HepG2 (cell line): Measurements from ENCODE around the gene LSM10. TPM values are rescaled to one million over a fixed set of nuclear protein-coding genes. Genes with fewer than 3 reads are reported as not detected.
A peak's percentile ranks its signal among the peaks of the same experiment; 100 is the strongest.

Experiments
- HHEX ChIP-seq: IDR thresholded peaks from 2 replicates; pipeline ENCODE4 v1.6.1; 2016; ENCODE audit warnings: control low read depth
- MAZ ChIP-seq, 2 experiments: sonication (generic) in 1 of 2; formaldehyde crosslinking in 1 of 2; IDR thresholded peaks; 2 replicates each; pipeline versions ENCODE4 v1.5.0 to v1.6.1; 2012 to 2020; ENCODE audit warnings: low read depth in 2 of 2, mild to moderate bottlenecking in 2 of 2, borderline replicate concordance in 1 of 2, improper control_type of control experiment in 1 of 2, low read length in 1 of 2, missing genetic modification reagents in 1 of 2, moderate library complexity in 1 of 2
- MTA1 ChIP-seq: sonication (generic); formaldehyde crosslinking; IDR thresholded peaks from 2 replicates; pipeline ENCODE4 v1.4.0; 2020; ENCODE audit warnings: missing genetic modification reagents, mild to moderate bottlenecking, borderline replicate concordance
- MXI1 ChIP-seq: IDR thresholded peaks from 3 replicates; pipeline ENCODE4 v1.6.1; 2012; ENCODE audit warnings: low read depth, low read length, inconsistent platforms, borderline replicate concordance
- NCOA1 ChIP-seq: sonication (generic); formaldehyde crosslinking; IDR thresholded peaks from 2 replicates; pipeline ENCODE4 v1.9.0; 2021; ENCODE audit warnings: missing genetic modification reagents
- NFYB ChIP-seq: sonication (generic); formaldehyde crosslinking; IDR thresholded peaks from 2 replicates; pipeline ENCODE4 v1.4.0; 2020; ENCODE audit warnings: missing genetic modification reagents
- RNF219 ChIP-seq: sonication (generic); formaldehyde crosslinking; IDR thresholded peaks from 2 replicates; pipeline ENCODE4 v1.5.0; 2020; ENCODE audit warnings: mild to moderate bottlenecking, missing genetic modification reagents
- SIN3A ChIP-seq: IDR thresholded peaks from 2 replicates; pipeline ENCODE4 v1.6.1; 2011; ENCODE audit warnings: low read depth, mild to moderate bottlenecking, control low read depth, low read length, borderline replicate concordance
- SNAPC2 ChIP-seq: sonication (generic); formaldehyde crosslinking; IDR thresholded peaks from 2 replicates; pipeline ENCODE4 v1.8.1; 2022; ENCODE audit warnings: mild to moderate bottlenecking, missing genetic modification reagents
- TBL1XR1 ChIP-seq: fragments of 150-350 bp; IDR thresholded peaks from 2 replicates; pipeline ENCODE4 v1.6.1; 2014; ENCODE audit warnings: borderline replicate concordance, low read length; ENCODE audit not compliant: partially characterized antibody
- TFDP2 ChIP-seq: sonication (generic); formaldehyde crosslinking; IDR thresholded peaks from 2 replicates; pipeline ENCODE4 v1.4.0; 2020; ENCODE audit warnings: missing genetic modification reagents
- XRCC5 ChIP-seq: fragments of 200-400 bp; formaldehyde crosslinking; optimal IDR thresholded peaks from 2 replicates; pipeline ENCODE3; 2017; ENCODE audit warnings: mild to moderate bottlenecking, low read length
- ZBED4 ChIP-seq: sonication (generic); formaldehyde crosslinking; IDR thresholded peaks from 2 replicates; pipeline ENCODE4 v1.4.0; 2020; ENCODE audit warnings: missing genetic modification reagents, borderline replicate concordance
- ZNF12 ChIP-seq: sonication (generic); formaldehyde crosslinking; IDR thresholded peaks from 2 replicates; pipeline ENCODE4 v1.5.0; 2020; ENCODE audit warnings: missing genetic modification reagents
- ZNF207 ChIP-seq: fragments of 450-650 bp; IDR thresholded peaks from 2 replicates; pipeline ENCODE4 v1.6.1; 2016; ENCODE audit warnings: antibody characterized with exemption, borderline replicate concordance
- ZNF501 ChIP-seq: sonication (generic); formaldehyde crosslinking; IDR thresholded peaks from 2 replicates; pipeline ENCODE4 v1.5.1; 2020; ENCODE audit warnings: mild to moderate bottlenecking, moderate library complexity, missing genetic modification reagents
- ZNF572 ChIP-seq: sonication (generic); formaldehyde crosslinking; IDR thresholded peaks from 2 replicates; pipeline ENCODE4 v1.5.1; 2020; ENCODE audit warnings: mild to moderate bottlenecking, missing genetic modification reagents
- ZNF891 ChIP-seq: sonication (generic); formaldehyde crosslinking; IDR thresholded peaks from 2 replicates; pipeline ENCODE4 v1.5.0; 2020; ENCODE audit warnings: mild to moderate bottlenecking, missing genetic modification reagents
- polyA plus RNA-seq, 8 experiments: library from polyadenylated mRNA; depleted of rRNA in 3 of 8; stranded (reverse) in 7 of 8; unstranded in 1 of 8; fragments of >200 nt; fragmentation: Illumina TruSeq in 4 of 8; extraction: Trizol in 4 of 8; gene quantifications; 2 replicates each; pipeline versions ENCODE4 v1.2.1 to v1.2.3, GENCODE V29; 2011 to 2016; ENCODE audit warnings: low read depth in 4 of 8, missing spikeins in 1 of 8, mixed read lengths in 1 of 8; ENCODE audit not compliant: insufficient read depth in 1 of 8
- total RNA-seq, 5 experiments: library from RNA; depleted of rRNA; stranded (reverse); fragments of >200 nt; fragmentation: Illumina TruSeq; extraction: Trizol; gene quantifications; 2 replicates each; pipeline ENCODE4 v1.2.3, GENCODE V29; 2016; ENCODE audit warnings: low read depth in 1 of 5
- TF ChIP-seq, protein P1 (sequence below): sonication (generic); formaldehyde crosslinking; IDR thresholded peaks from 2 replicates; pipeline ENCODE4 v1.4.0; 2020; ENCODE audit warnings: mild to moderate bottlenecking, missing genetic modification reagents

Gene LSM10
- total and polyA plus RNA-seq, 2 of the 13 experiments (the other 11 are each of a cell fraction or from before 2014, with no cell fraction given) = 14.0 to 52.0 TPM

DNA sequence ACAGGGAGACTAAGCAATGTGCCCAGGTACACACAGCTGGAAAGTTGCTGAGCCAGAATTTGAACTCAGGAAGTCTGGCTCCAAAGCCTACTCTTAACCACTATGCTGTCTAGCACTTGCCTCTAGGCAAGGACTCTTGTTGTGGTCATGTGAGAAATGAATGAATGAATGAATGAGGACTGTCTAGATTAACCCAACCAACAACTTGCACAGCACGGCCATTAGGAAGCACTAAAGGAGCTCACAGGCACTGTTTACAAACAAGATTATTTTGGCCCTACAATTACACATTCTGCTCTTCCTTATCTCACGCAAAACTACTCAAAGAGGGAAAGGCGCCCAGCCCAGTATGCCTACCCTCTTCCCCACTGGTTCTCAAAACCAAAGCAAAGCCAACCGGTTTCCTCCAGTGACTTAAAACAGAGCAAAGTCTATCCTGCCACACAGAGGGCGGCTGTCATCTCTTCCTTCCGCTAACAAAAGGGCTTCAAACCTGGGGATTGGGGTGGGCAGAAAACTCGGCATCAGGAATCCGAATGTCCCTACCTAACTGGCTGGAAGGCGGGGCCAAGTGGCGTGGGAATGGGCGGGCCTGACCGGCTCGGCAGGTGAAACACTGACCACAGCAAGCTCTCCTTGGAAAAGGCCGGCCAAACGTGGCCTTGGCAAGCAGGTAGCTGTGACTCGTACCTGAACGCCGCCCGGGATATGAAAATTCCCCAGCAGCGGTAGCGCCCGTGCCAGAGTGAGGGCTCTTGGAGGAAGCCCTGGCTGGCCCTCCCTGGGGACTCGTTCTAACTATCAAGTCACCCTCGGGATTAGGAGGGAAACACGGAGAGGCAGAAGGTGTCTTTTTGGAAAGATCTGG is 12.9 kb downstream of the LSM10 start (continued):
- TF ChIP-seq SNAPC2 (CRISPR knock-in tag) = 0 out of 2 replicates have a peak, but pooled peaks have one; percentile 70
- TF ChIP-seq MXI1 = peak; percentile 50; the same call in 1 of the 3 replicates
- TF ChIP-seq NFYB (CRISPR knock-in tag) = 0 out of 2 replicates have a peak, but pooled peaks have one; percentile 34
- TF ChIP-seq ZNF891 (CRISPR knock-in tag) = 0 out of 2 replicates have a peak, but pooled peaks have one; percentile 37
- TF ChIP-seq NCOA1 (CRISPR knock-in tag) = no peak
- peak; percentile 80 for TF ChIP-seq XRCC5
- TF ChIP-seq, protein P1, sequence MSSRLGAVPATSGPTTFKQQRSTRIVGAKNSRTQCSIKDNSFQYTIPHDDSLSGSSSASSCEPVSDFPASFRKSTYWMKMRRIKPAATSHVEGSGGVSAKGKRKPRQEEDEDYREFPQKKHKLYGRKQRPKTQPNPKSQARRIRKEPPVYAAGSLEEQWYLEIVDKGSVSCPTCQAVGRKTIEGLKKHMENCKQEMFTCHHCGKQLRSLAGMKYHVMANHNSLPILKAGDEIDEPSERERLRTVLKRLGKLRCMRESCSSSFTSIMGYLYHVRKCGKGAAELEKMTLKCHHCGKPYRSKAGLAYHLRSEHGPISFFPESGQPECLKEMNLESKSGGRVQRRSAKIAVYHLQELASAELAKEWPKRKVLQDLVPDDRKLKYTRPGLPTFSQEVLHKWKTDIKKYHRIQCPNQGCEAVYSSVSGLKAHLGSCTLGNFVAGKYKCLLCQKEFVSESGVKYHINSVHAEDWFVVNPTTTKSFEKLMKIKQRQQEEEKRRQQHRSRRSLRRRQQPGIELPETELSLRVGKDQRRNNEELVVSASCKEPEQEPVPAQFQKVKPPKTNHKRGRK (CRISPR knock-in tag) = no peak
- TF ChIP-seq SIN3A = peak; percentile 77; the same call in 1 of the 2 replicates
- no peak for TF ChIP-seq HHEX (CRISPR knock-in tag)
- no peak for TF ChIP-seq RNF219 (CRISPR knock-in tag)
- TF ChIP-seq ZBED4 (CRISPR knock-in tag) = peak; percentile 26; the same call in 1 of the 2 replicates
- TF ChIP-seq ZNF572 (CRISPR knock-in tag) = 0 out of 2 replicates have a peak, but pooled peaks have one; percentile 11
- no peak for TF ChIP-seq TFDP2 (CRISPR knock-in tag)
- TF ChIP-seq MAZ (IDR thresholded peaks at IDR 0.05; ENCODE audit: borderline replicate concordance, low read depth, low read length) = 0 out of 2 replicates have a peak, but pooled peaks have one; percentile 15
- no peak; the same call in 1 of the 2 replicates for TF ChIP-seq MAZ (CRISPR knock-in tag; IDR thresholded peaks at IDR 0.05; ENCODE audit: low read depth)
- TF ChIP-seq ZNF501 (CRISPR knock-in tag) = peak; percentile 43; the same call in 1 of the 2 replicates
- TF ChIP-seq TBL1XR1 = peak; percentile 29
- no peak for TF ChIP-seq ZNF207
- 0 out of 2 replicates have a peak, but pooled peaks have one; percentile 32 for TF ChIP-seq ZNF12 (CRISPR knock-in tag)
- TF ChIP-seq MTA1 (CRISPR knock-in tag) = peak; percentile 44; the same call in 1 of the 2 replicates
